ENCODE measurements around the gene KCNIP1.
A peak's percentile ranks its signal among the peaks of the same experiment; 100 is the strongest.

The KCNIP1 gene

GRCh38 chr5:170503990-170504596, at the start of gene KCNIP1:
Gene KCNIP1 (plus strand): TSS chr5:170504020.
- peak; percentile 36 for DNase-seq

GRCh38 chr5:170463426-170463825, 40.4 kb upstream of the KCNIP1 start:
- DNase-seq: no peak

- no peak for DNase-seq
Measured at GRCh38 chr5:170464280-170465127, 39.3 kb upstream of the KCNIP1 start.

GRCh38 chr5:170466553-170466952, 37.3 kb upstream of the KCNIP1 start:
- DNase-seq: no peak

GRCh38 chr5:170466988-170467707, 36.7 kb upstream of the KCNIP1 start:
- no peak for DNase-seq

- DNase-seq: no peak
Measured at GRCh38 chr5:170468633-170469285, 35.1 kb upstream of the KCNIP1 start.

GRCh38 chr5:170469414-170469813, 34.4 kb upstream of the KCNIP1 start:
- DNase-seq: no peak

- no peak for DNase-seq
Measured at GRCh38 chr5:170470275-170470674, 33.5 kb upstream of the KCNIP1 start.

GRCh38 chr5:170470808-170471404, 32.9 kb upstream of the KCNIP1 start:
- no peak for DNase-seq

- no peak for DNase-seq
Measured at GRCh38 chr5:170471551-170472178, 32.2 kb upstream of the KCNIP1 start.

- no peak for DNase-seq
Measured at GRCh38 chr5:170473642-170474041, 30.2 kb upstream of the KCNIP1 start.

- DNase-seq: no peak
Measured at GRCh38 chr5:170474489-170475274, 29.1 kb upstream of the KCNIP1 start.

GRCh38 chr5:170475294-170476000, 28.4 kb upstream of the KCNIP1 start:
- DNase-seq: no peak

- DNase-seq: no peak
Measured at GRCh38 chr5:170476704-170477103, 27.1 kb upstream of the KCNIP1 start.

- no peak for DNase-seq
Measured at GRCh38 chr5:170477906-170478305, 25.9 kb upstream of the KCNIP1 start.

- no peak for DNase-seq
Measured at GRCh38 chr5:170478306-170478705, 25.5 kb upstream of the KCNIP1 start.

- DNase-seq: no peak
Measured at GRCh38 chr5:170479484-170479883, 24.3 kb upstream of the KCNIP1 start.

GRCh38 chr5:170480260-170480659, 23.6 kb upstream of the KCNIP1 start:
- DNase-seq: no peak

- no peak for DNase-seq
Measured at GRCh38 chr5:170481849-170482248, 22.0 kb upstream of the KCNIP1 start.

GRCh38 chr5:170482511-170482910, 21.3 kb upstream of the KCNIP1 start:
- no peak for DNase-seq

Measured in DMS79 treated with DMSO at 0.1 percent for 48 hours (cell line).